ENCODE measurements around the gene CHRNA9.

GRCh38 chr4:40334591-40335524 lies at the start of gene CHRNA9:
- no peak for TF ChIP-seq CTCF (IDR thresholded peaks at IDR 0.05)
- no peak for TF ChIP-seq POLR2A (IDR thresholded peaks at IDR 0.05)
